DND-41 (cell line): ENCODE data around the gene TBC1D8.

Experiments
- CTCF ChIP-seq: IDR thresholded peaks from 2 replicates; pipeline ENCODE4 v1.5.1; 2012; ENCODE audit warnings: borderline replicate concordance, low read length, moderate library complexity, mild to moderate bottlenecking; ENCODE audit not compliant: poor library complexity, severe bottlenecking; ENCODE audit errors: extremely low read depth
- EZH2 ChIP-seq: IDR thresholded peaks from 3 replicates; pipeline ENCODE4 v1.6.1; 2012; ENCODE audit warnings: borderline replicate concordance, low read depth, mild to moderate bottlenecking, moderate library complexity, low read length, inconsistent platforms; ENCODE audit not compliant: severe bottlenecking

GRCh38 chr2:100984892-100985307 lies 166.3 kb downstream of the TBC1D8 start:
- TF ChIP-seq CTCF, result peak; percentile 98
- TF ChIP-seq EZH2, result no peak
